H1 (cell line): ENCODE measurements around the gene RNF220. TPM values are rescaled to one million over a fixed set of nuclear protein-coding genes. Genes with fewer than 3 reads are reported as not detected.

Source experiments
- CTCF ChIP-seq, 3 experiments: IDR thresholded peaks; 1 replicate in 2 of 3; 2 replicates in 1 of 3; pipeline versions ENCODE4 v1.5.1 to v1.6.1; 2011; ENCODE audit warnings: low read length in 3 of 3, mild to moderate bottlenecking in 3 of 3, inconsistent platforms in 2 of 3, low read depth in 1 of 3, moderate library complexity in 1 of 3; ENCODE audit not compliant: insufficient read depth in 1 of 3; ENCODE audit errors: control extremely low read depth in 1 of 3
- polyA plus RNA-seq, 7 experiments: library from polyadenylated mRNA; depleted of rRNA in 3 of 7; stranded (reverse) in 5 of 7; unstranded in 2 of 7; fragments of >200 nt in 5 of 7; fragments of 200-250 nt in 2 of 7; gene quantifications; 1 replicate in 5 of 7; 2 replicates in 1 of 7; 4 replicates in 1 of 7; pipeline versions ENCODE4 v1.2.1 to v1.2.3, GENCODE V29; 2011 to 2013; ENCODE audit warnings: missing spikeins in 2 of 7, mixed read lengths in 2 of 7
- total RNA-seq: library from RNA; stranded (reverse); fragmentation: NEBNext Ultra II Directional; extraction: Animal tissue kit (Norgen Biotek cat#: 25700); gene quantifications from 2 replicates; pipeline ENCODE4 v1.2.1, GENCODE V29; 2021

RNF220 gene
- total and polyA plus RNA-seq, 2 of the 8 experiments (the other 6 are each of a cell fraction or from before 2014, with no cell fraction given), result 123 to 160 TPM

GRCh38 chr1:44572572-44572879, 167.5 kb downstream of the RNF220 start (continued):
- TF ChIP-seq CTCF (IDR thresholded peaks at IDR 0.05; ENCODE audit: control extremely low read depth in 1 of 3, insufficient read depth in 1 of 3, low read depth in 1 of 3, low read length in 3 of 3), result no peak
- TF ChIP-seq, all 59 proteins: peak for 0
